GM18502 (cell line): Measurements from ENCODE around the gene CLEC18B.
"Not testable (repeated sequence)": the region's sequence is repeated elsewhere in the genome, so short reads cannot be mapped to it uniquely, and the experiment has no call there.

Experiments
- ATAC-seq: cut with Tn5 transposase; IDR thresholded peaks from one replicate; pipeline ENCODE4 v1.9.1; 2021; ENCODE audit warnings: mild to moderate bottlenecking; ENCODE audit not compliant: unreplicated experiment, poor library complexity

Gene CLEC18B

GRCh38 chr16:74409185-74409981 lies 11.9 kb downstream of the CLEC18B start:
- not testable (repeated sequence) for ATAC-seq

GRCh38 chr16:74407362-74407705 lies 13.9 kb downstream of the CLEC18B start:
- peak; percentile 10 for ATAC-seq

GRCh38 chr16:74406600-74407361 lies 14.5 kb downstream of the CLEC18B start:
- peak; percentile 53 for ATAC-seq

- ATAC-seq, result not testable (repeated sequence)
Measured at GRCh38 chr16:74404148-74404933, 16.9 kb downstream of the CLEC18B start.

- not testable (repeated sequence) for ATAC-seq
Measured at GRCh38 chr16:74400238-74400637, 21.0 kb downstream of the CLEC18B start.

- ATAC-seq, result not testable (repeated sequence)
Measured at GRCh38 chr16:74398212-74398895, 22.9 kb downstream of the CLEC18B start.

GRCh38 chr16:74396521-74397017 lies 24.7 kb downstream of the CLEC18B start:
- not testable (repeated sequence) for ATAC-seq

- not testable (repeated sequence) for ATAC-seq
Measured at GRCh38 chr16:74394604-74395003, 26.7 kb downstream of the CLEC18B start.

- ATAC-seq, result not testable (repeated sequence)
Measured at GRCh38 chr16:74394131-74394530, 27.1 kb downstream of the CLEC18B start.

- ATAC-seq, result not testable (repeated sequence)
Measured at GRCh38 chr16:74391454-74392050, 29.7 kb downstream of the CLEC18B start.

GRCh38 chr16:74382339-74383034 lies 38.8 kb downstream of the CLEC18B start:
- not testable (repeated sequence) for ATAC-seq

GRCh38 chr16:74373847-74374184 lies 47.5 kb downstream of the CLEC18B start:
- ATAC-seq, result not testable (repeated sequence)

GRCh38 chr16:74372953-74373846 lies 48.1 kb downstream of the CLEC18B start:
- ATAC-seq, result no peak

GRCh38 chr16:74372369-74372768 lies 48.9 kb downstream of the CLEC18B start:
- no peak for ATAC-seq

- ATAC-seq, result not testable (repeated sequence)
Measured at GRCh38 chr16:74370338-74371135, 50.7 kb downstream of the CLEC18B start.

- peak; percentile 96 for ATAC-seq
Measured at GRCh38 chr16:74368002-74368911, 53.0 kb downstream of the CLEC18B start.
